Breast epithelium (tissue), 3 donors: ENCODE data around the gene SSTR3.

Experiments used
- POLR2A ChIP-seq: fragments of 450-650 bp; IDR thresholded peaks from one replicate; pipeline ENCODE4 v1.6.1; 2016; ENCODE audit warnings: antibody characterized with exemption, mild to moderate bottlenecking, moderate library complexity
- POLR2AphosphoS5 ChIP-seq, 3 donors: sonication (generic); formaldehyde crosslinking; IDR thresholded peaks; one replicate each; pipeline ENCODE4 v1.6.1; 2017; ENCODE audit warnings: antibody characterized with exemption in 3 of 3
- TF ChIP-seq, protein P1 (sequence below), 3 donors: fragments of 450-650 bp; IDR thresholded peaks; one replicate each; pipeline ENCODE4 v1.5.1; 2016 to 2017; ENCODE audit warnings: antibody characterized with exemption in 3 of 3, mild to moderate bottlenecking in 3 of 3, moderate library complexity in 3 of 3

DNA sequence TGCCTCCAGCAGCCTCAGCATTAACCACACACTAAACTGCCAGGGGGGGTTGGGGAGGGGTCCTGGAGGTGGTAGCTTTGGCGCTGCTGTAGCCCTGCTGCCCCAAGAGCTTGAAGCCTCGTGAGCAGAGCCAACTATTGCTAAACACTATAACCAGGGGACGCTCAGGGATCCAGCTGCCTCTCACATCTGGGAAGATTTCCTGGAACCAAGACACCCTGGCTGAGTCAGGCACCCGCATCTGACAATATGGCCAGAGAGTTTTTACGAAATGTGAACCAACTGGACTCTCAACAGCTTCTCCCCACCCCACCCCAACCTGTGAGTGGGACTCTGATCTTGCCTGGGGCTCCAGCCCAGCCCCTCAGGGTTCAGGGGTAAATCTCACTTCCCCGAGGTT, 38.6 kb downstream of the SSTR3 start:
- TF ChIP-seq, protein P1, sequence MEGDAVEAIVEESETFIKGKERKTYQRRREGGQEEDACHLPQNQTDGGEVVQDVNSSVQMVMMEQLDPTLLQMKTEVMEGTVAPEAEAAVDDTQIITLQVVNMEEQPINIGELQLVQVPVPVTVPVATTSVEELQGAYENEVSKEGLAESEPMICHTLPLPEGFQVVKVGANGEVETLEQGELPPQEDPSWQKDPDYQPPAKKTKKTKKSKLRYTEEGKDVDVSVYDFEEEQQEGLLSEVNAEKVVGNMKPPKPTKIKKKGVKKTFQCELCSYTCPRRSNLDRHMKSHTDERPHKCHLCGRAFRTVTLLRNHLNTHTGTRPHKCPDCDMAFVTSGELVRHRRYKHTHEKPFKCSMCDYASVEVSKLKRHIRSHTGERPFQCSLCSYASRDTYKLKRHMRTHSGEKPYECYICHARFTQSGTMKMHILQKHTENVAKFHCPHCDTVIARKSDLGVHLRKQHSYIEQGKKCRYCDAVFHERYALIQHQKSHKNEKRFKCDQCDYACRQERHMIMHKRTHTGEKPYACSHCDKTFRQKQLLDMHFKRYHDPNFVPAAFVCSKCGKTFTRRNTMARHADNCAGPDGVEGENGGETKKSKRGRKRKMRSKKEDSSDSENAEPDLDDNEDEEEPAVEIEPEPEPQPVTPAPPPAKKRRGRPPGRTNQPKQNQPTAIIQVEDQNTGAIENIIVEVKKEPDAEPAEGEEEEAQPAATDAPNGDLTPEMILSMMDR (IDR thresholded peaks at IDR 0.05): no peak
- no peak for TF ChIP-seq POLR2A
- TF ChIP-seq POLR2AphosphoS5 (IDR thresholded peaks at IDR 0.05): peak in 1 of 3 donors; percentile 59
